ENCODE data around the gene LRRC41.
"Not testable (repeated sequence)": the region's sequence is repeated elsewhere in the genome, so short reads cannot be mapped to it uniquely, and the experiment has no call there.

Gene LRRC41

GRCh38 chr1:46325285-46326076 lies 22.1 kb upstream of the LRRC41 start:
- not testable (repeated sequence) for DNase-seq

GRCh38 chr1:46322191-46322590 lies 18.8 kb upstream of the LRRC41 start:
- DNase-seq: not testable (repeated sequence)

GRCh38 chr1:46319960-46320914 lies 16.8 kb upstream of the LRRC41 start:
- not testable (repeated sequence) for DNase-seq

- not testable (repeated sequence) for DNase-seq
These were observed 15.9 kb upstream of the LRRC41 start for GRCh38 chr1:46319301-46319700.

- no peak for DNase-seq
These were observed 13.9 kb upstream of the LRRC41 start for GRCh38 chr1:46317323-46317722.

GRCh38 chr1:46315669-46316403 lies 12.4 kb upstream of the LRRC41 start:
- DNase-seq: no peak

- DNase-seq: no peak
These were observed 6.9 kb upstream of the LRRC41 start for GRCh38 chr1:46310321-46310720.

- no peak for DNase-seq
These were observed 6.2 kb upstream of the LRRC41 start for GRCh38 chr1:46309401-46310159.

- no peak for DNase-seq
These were observed 2.7 kb upstream of the LRRC41 start for GRCh38 chr1:46306159-46306530.

- peak; percentile 9 for DNase-seq
These were observed 483 bp upstream of the LRRC41 start for GRCh38 chr1:46303872-46304326.

GRCh38 chr1:46302641-46303037 lies 777 bp downstream of the LRRC41 start:
- DNase-seq: peak; percentile 29

GRCh38 chr1:46301808-46302640 lies 1.4 kb downstream of the LRRC41 start:
- DNase-seq: peak; percentile 65

GRCh38 chr1:46301406-46301807 lies 2.0 kb downstream of the LRRC41 start:
- DNase-seq: no peak

GRCh38 chr1:46300673-46301405 lies 2.6 kb downstream of the LRRC41 start:
- DNase-seq: no peak

- no peak for DNase-seq
These were observed 5.0 kb downstream of the LRRC41 start for GRCh38 chr1:46298387-46298786.

- DNase-seq: no peak
These were observed 8.1 kb downstream of the LRRC41 start for GRCh38 chr1:46295306-46295705.

- DNase-seq: no peak
These were observed 13.4 kb downstream of the LRRC41 start for GRCh38 chr1:46289976-46290375.

- no peak for DNase-seq
These were observed 14.3 kb downstream of the LRRC41 start for GRCh38 chr1:46289134-46289494.

- no peak for DNase-seq
These were observed 14.8 kb downstream of the LRRC41 start for GRCh38 chr1:46288485-46289133.
